HEK293 (cell line): ENCODE results near the gene XPR1.

Experiments used
- CTCF ChIA-PET: fragments of 350-600 bp; formaldehyde crosslinking; extraction: SDS; loops from one replicate; lab custom pipeline; 2021; ENCODE audit warnings: antibody characterized with exemption; lab: Yijun Ruan, JAX
- POLR2A ChIA-PET: fragments of 300-600 bp; formaldehyde crosslinking; extraction: SDS; loops from one replicate; lab custom pipeline; 2020; ENCODE audit warnings: antibody characterized with exemption, inconsistent platforms; lab: Yijun Ruan, JAX
- H3K27ac ChIP-seq: fragments of 200-500 bp; sonication (Bioruptor generic); 2 replicates; pipeline ENCODE4 v1.5.1; 2014; ENCODE audit warnings: low read depth, low read length, control low read depth, inconsistent platforms; ENCODE audit errors: extremely low read depth
- H3K36me3 ChIP-seq, 2 experiments: fragments of 200-500 bp in 1 of 2; sonication (Bioruptor generic) in 1 of 2; 1 replicate in 1 of 2; 2 replicates in 1 of 2; pipeline ENCODE4 v1.5.1; 2014 to 2017; ENCODE audit warnings: inconsistent platforms in 2 of 2, low read length in 2 of 2; ENCODE audit not compliant: control insufficient read depth in 2 of 2, insufficient read depth in 1 of 2
- H3K4me1 ChIP-seq: fragments of 200-500 bp; sonication (Bioruptor generic); 2 replicates; pipeline ENCODE4 v1.5.1; 2014; ENCODE audit warnings: mild to moderate bottlenecking, low read length, inconsistent platforms; ENCODE audit not compliant: control insufficient read depth, insufficient read depth
- H3K4me3 ChIP-seq: 2 replicates; pipeline ENCODE4 v1.5.1; 2011; ENCODE audit warnings: low read depth, mild to moderate bottlenecking, control low read depth, low read length, moderate library complexity
- H3K9me3 ChIP-seq: fragments of 200-500 bp; sonication (Bioruptor generic); 2 replicates; pipeline ENCODE4 v1.5.1; 2014; ENCODE audit warnings: low read depth, low read length, inconsistent platforms; ENCODE audit not compliant: control insufficient read depth, insufficient read depth
- FEZF1 ChIP-seq: fragments of 450-650 bp; formaldehyde crosslinking; IDR thresholded peaks from 2 replicates; pipeline ENCODE4 v1.5.1; 2016; ENCODE audit warnings: missing biosample characterization, missing genetic modification characterization
- GFI1B ChIP-seq: fragments of 450-650 bp; formaldehyde crosslinking; IDR thresholded peaks from 2 replicates; pipeline ENCODE4 v1.5.1; 2016; ENCODE audit warnings: missing biosample characterization, missing genetic modification characterization
- TCF7L2 ChIP-seq: IDR thresholded peaks from 2 replicates; pipeline ENCODE4 v1.6.1; 2011; ENCODE audit warnings: low read depth, mild to moderate bottlenecking, inconsistent platforms, low read length, moderate library complexity, borderline replicate concordance
- TRIM28 ChIP-seq: IDR thresholded peaks from 2 replicates; pipeline ENCODE4 v1.6.1; 2011; ENCODE audit warnings: low read length, control low read depth, borderline replicate concordance
- ZBTB1 ChIP-seq: fragments of 450-650 bp; formaldehyde crosslinking; IDR thresholded peaks from 2 replicates; pipeline ENCODE4 v1.5.1; 2016; ENCODE audit warnings: missing biosample characterization, missing genetic modification characterization
- ZNF155 ChIP-seq: fragments of 450-650 bp; formaldehyde crosslinking; IDR thresholded peaks from 2 replicates; pipeline ENCODE4 v1.5.1; 2016; ENCODE audit warnings: missing biosample characterization, missing genetic modification characterization
- ZNF184 ChIP-seq: fragments of 450-650 bp; IDR thresholded peaks from 2 replicates; pipeline ENCODE4 v1.5.1; 2018; ENCODE audit warnings: missing biosample characterization, mild to moderate bottlenecking, missing genetic modification characterization
- ZNF202 ChIP-seq: fragments of 450-650 bp; formaldehyde crosslinking; IDR thresholded peaks from 2 replicates; pipeline ENCODE4 v1.5.1; 2016; ENCODE audit warnings: missing biosample characterization, missing genetic modification characterization, borderline replicate concordance
- ZNF211 ChIP-seq: fragments of 450-650 bp; formaldehyde crosslinking; IDR thresholded peaks from 2 replicates; pipeline ENCODE4 v1.5.1; 2016; ENCODE audit warnings: low read depth, missing biosample characterization, missing genetic modification characterization
- ZNF302 ChIP-seq: fragments of 450-650 bp; formaldehyde crosslinking; IDR thresholded peaks from 2 replicates; pipeline ENCODE4 v1.5.1; 2016; ENCODE audit warnings: missing biosample characterization, missing genetic modification characterization, low read depth
- ZNF585B ChIP-seq: fragments of 450-650 bp; formaldehyde crosslinking; IDR thresholded peaks from 2 replicates; pipeline ENCODE4 v1.5.1; 2016; ENCODE audit warnings: missing biosample characterization, missing genetic modification characterization
- ZNF626 ChIP-seq: fragments of 450-650 bp; sonication (Bioruptor Pico); formaldehyde crosslinking; IDR thresholded peaks from 2 replicates; pipeline ENCODE4 v1.5.1; 2018; ENCODE audit warnings: missing biosample characterization, missing genetic modification characterization, inconsistent platforms
- ZNF664 ChIP-seq: fragments of 450-650 bp; formaldehyde crosslinking; IDR thresholded peaks from 2 replicates; pipeline ENCODE4 v1.5.1; 2016; ENCODE audit warnings: missing biosample characterization, missing genetic modification characterization
- ZNF670 ChIP-seq: fragments of 450-650 bp; formaldehyde crosslinking; IDR thresholded peaks from 2 replicates; pipeline ENCODE4 v1.5.1; 2016; ENCODE audit warnings: missing biosample characterization, missing genetic modification characterization, low read depth
- ZNF76 ChIP-seq: fragments of 450-650 bp; formaldehyde crosslinking; IDR thresholded peaks from 2 replicates; pipeline ENCODE4; 2016; ENCODE audit warnings: low read depth, missing biosample characterization, missing genetic modification characterization, borderline replicate concordance
- ZNF776 ChIP-seq: fragments of 450-650 bp; formaldehyde crosslinking; IDR thresholded peaks from 2 replicates; pipeline ENCODE4 v1.5.0; 2017; ENCODE audit warnings: missing biosample characterization, missing genetic modification characterization, borderline replicate concordance
- ZSCAN23 ChIP-seq: fragments of 450-650 bp; formaldehyde crosslinking; IDR thresholded peaks from 2 replicates; pipeline ENCODE4 v1.5.1; 2016; ENCODE audit warnings: missing biosample characterization, missing genetic modification characterization
- TF ChIP-seq, protein P1 (sequence below): fragments of 450-650 bp; formaldehyde crosslinking; IDR thresholded peaks from 2 replicates; pipeline ENCODE4 v1.5.1; 2016; ENCODE audit warnings: missing biosample characterization, missing genetic modification characterization, low read depth
- TF ChIP-seq, protein P2 (sequence below): fragments of 450-650 bp; formaldehyde crosslinking; IDR thresholded peaks from 2 replicates; pipeline ENCODE4 v1.5.1; 2017; ENCODE audit warnings: missing biosample characterization, missing genetic modification characterization
- TF ChIP-seq, protein P3 (sequence below): fragments of 450-650 bp; formaldehyde crosslinking; IDR thresholded peaks from 2 replicates; pipeline ENCODE4 v1.5.1; 2016; ENCODE audit warnings: missing biosample characterization, missing genetic modification characterization
- TF ChIP-seq, protein P4 (sequence below): fragments of 450-650 bp; formaldehyde crosslinking; IDR thresholded peaks from 2 replicates; pipeline ENCODE4 v1.5.1; 2016; ENCODE audit warnings: missing biosample characterization, missing genetic modification characterization
- TF ChIP-seq, protein P5 (sequence below): fragments of 450-650 bp; formaldehyde crosslinking; IDR thresholded peaks from 2 replicates; pipeline ENCODE4 v1.5.1; 2017; ENCODE audit warnings: missing biosample characterization, missing genetic modification characterization
- TF ChIP-seq, protein P6 (sequence below): fragments of 450-650 bp; formaldehyde crosslinking; IDR thresholded peaks from 2 replicates; pipeline ENCODE4 v1.5.1; 2016; ENCODE audit warnings: missing biosample characterization, missing genetic modification characterization
- TF ChIP-seq, protein P7 (sequence below): fragments of 450-650 bp; formaldehyde crosslinking; IDR thresholded peaks from 2 replicates; pipeline ENCODE4 v1.5.1; 2016; ENCODE audit warnings: missing biosample characterization, missing genetic modification characterization

Gene XPR1

DNA sequence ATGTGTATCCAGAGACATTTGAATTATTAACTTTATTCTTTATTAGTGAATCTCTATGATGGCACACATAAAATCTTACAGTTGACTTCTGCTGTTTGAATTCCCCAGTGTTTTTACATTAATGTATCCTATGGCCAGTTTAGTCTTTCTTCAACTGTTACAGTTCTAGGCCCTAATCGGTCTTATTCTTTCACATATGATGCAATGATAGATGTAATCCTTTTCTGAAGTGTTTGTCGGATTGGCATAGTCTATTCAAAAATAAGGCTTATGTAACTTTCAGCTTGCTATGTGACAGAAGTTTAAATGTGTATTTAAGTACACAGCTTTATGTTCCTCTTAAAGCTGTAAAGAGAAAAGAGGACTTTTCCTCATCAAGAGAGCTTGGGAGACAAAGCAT is 254.5 kb downstream of the XPR1 start:
- H3K27ac ChIP-seq, result no peak overlapping the region
- POLR2A ChIA-PET, result no interaction called here
- no peaks in the 10 kb centered on the region for H3K9me3 ChIP-seq
- CTCF ChIA-PET, result interaction anchor here (0.9 kb wide), 1 partner anchor 304 kb away, joined by 3 read pairs; no protein-coding TSS in a partner anchor
- peaks cover 5% of the 10 kb centered on the region; the same call in 1 of the 2 replicates for H3K4me1 ChIP-seq
- H3K4me3 ChIP-seq, result no peak overlapping the region
- TF ChIP-seq ZNF76 (tag by site-specific recombination), result no peak
- TF ChIP-seq, protein P1, sequence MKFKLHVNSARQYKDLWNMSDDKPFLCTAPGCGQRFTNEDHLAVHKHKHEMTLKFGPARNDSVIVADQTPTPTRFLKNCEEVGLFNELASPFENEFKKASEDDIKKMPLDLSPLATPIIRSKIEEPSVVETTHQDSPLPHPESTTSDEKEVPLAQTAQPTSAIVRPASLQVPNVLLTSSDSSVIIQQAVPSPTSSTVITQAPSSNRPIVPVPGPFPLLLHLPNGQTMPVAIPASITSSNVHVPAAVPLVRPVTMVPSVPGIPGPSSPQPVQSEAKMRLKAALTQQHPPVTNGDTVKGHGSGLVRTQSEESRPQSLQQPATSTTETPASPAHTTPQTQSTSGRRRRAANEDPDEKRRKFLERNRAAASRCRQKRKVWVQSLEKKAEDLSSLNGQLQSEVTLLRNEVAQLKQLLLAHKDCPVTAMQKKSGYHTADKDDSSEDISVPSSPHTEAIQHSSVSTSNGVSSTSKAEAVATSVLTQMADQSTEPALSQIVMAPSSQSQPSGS, result no peak
- TF ChIP-seq ZNF184 (tag by site-specific recombination), result no peak
- TF ChIP-seq ZNF202 (tag by site-specific recombination), result no peak
- TF ChIP-seq, protein P2, sequence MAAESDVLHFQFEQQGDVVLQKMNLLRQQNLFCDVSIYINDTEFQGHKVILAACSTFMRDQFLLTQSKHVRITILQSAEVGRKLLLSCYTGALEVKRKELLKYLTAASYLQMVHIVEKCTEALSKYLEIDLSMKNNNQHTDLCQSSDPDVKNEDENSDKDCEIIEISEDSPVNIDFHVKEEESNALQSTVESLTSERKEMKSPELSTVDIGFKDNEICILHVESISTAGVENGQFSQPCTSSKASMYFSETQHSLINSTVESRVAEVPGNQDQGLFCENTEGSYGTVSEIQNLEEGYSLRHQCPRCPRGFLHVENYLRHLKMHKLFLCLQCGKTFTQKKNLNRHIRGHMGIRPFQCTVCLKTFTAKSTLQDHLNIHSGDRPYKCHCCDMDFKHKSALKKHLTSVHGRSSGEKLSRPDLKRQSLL (tag by site-specific recombination), result no peak
- no peak for TF ChIP-seq ZNF664 (tag by site-specific recombination)
- no peak for TF ChIP-seq ZNF585B (tag by site-specific recombination)
- TF ChIP-seq, all 188 proteins: peak for 0
- H3K36me3 ChIP-seq, result no peaks in the 10 kb centered on the region

DNA sequence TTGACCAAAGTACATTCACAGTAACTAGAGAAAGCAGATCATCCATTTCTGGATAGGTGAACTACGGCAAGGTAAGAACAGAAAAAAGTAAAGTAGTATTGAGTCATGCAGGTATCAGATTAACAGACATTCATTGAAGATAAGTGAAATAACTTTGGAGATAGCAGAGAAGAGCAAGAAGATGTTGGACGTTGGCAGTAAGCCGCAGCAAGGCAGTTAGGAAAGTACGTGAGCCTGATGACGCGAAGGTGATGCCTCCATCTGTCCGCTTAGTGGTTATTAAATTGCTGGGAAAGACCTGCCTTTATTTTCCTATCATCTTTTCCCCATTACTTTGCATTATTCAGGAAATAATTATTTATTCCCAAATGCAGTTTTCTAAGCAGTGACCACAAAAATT is 256.0 kb downstream of the XPR1 start:
- ChIA-PET CTCF (interaction anchor here (0.6 to 1.4 kb wide), 2 partner anchors 9 to 244 kb away, joined by 3 to 4 read pairs; no protein-coding TSS in a partner anchor), POLR2A (no interaction called here)
- TF ChIP-seq ZNF211 (tag by site-specific recombination), result no peak
- TF ChIP-seq ZBTB1 (tag by site-specific recombination), result no peak
- TF ChIP-seq TRIM28, result no peak
- no peak for TF ChIP-seq FEZF1 (tag by site-specific recombination)
- TF ChIP-seq, protein P3, sequence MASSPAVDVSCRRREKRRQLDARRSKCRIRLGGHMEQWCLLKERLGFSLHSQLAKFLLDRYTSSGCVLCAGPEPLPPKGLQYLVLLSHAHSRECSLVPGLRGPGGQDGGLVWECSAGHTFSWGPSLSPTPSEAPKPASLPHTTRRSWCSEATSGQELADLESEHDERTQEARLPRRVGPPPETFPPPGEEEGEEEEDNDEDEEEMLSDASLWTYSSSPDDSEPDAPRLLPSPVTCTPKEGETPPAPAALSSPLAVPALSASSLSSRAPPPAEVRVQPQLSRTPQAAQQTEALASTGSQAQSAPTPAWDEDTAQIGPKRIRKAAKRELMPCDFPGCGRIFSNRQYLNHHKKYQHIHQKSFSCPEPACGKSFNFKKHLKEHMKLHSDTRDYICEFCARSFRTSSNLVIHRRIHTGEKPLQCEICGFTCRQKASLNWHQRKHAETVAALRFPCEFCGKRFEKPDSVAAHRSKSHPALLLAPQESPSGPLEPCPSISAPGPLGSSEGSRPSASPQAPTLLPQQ (tag by site-specific recombination), result no peak
- TF ChIP-seq, protein P4, sequence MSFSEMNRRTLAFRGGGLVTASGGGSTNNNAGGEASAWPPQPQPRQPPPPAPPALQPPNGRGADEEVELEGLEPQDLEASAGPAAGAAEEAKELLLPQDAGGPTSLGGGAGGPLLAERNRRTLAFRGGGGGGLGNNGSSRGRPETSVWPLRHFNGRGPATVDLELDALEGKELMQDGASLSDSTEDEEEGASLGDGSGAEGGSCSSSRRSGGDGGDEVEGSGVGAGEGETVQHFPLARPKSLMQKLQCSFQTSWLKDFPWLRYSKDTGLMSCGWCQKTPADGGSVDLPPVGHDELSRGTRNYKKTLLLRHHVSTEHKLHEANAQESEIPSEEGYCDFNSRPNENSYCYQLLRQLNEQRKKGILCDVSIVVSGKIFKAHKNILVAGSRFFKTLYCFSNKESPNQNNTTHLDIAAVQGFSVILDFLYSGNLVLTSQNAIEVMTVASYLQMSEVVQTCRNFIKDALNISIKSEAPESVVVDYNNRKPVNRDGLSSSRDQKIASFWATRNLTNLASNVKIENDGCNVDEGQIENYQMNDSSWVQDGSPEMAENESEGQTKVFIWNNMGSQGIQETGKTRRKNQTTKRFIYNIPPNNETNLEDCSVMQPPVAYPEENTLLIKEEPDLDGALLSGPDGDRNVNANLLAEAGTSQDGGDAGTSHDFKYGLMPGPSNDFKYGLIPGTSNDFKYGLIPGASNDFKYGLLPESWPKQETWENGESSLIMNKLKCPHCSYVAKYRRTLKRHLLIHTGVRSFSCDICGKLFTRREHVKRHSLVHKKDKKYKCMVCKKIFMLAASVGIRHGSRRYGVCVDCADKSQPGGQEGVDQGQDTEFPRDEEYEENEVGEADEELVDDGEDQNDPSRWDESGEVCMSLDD (tag by site-specific recombination), result no peak
- no peak for TF ChIP-seq GFI1B (tag by site-specific recombination)
- TF ChIP-seq ZNF626, result no peak
- TF ChIP-seq, protein P5, sequence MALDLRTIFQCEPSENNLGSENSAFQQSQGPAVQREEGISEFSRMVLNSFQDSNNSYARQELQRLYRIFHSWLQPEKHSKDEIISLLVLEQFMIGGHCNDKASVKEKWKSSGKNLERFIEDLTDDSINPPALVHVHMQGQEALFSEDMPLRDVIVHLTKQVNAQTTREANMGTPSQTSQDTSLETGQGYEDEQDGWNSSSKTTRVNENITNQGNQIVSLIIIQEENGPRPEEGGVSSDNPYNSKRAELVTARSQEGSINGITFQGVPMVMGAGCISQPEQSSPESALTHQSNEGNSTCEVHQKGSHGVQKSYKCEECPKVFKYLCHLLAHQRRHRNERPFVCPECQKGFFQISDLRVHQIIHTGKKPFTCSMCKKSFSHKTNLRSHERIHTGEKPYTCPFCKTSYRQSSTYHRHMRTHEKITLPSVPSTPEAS (tag by site-specific recombination), result no peak
- no peak for TF ChIP-seq ZNF670 (tag by site-specific recombination)
- TF ChIP-seq ZSCAN23 (tag by site-specific recombination), result no peak
- TF ChIP-seq ZNF302 (tag by site-specific recombination), result no peak
- no peak for TF ChIP-seq ZNF155 (tag by site-specific recombination)
- TF ChIP-seq, protein P6, sequence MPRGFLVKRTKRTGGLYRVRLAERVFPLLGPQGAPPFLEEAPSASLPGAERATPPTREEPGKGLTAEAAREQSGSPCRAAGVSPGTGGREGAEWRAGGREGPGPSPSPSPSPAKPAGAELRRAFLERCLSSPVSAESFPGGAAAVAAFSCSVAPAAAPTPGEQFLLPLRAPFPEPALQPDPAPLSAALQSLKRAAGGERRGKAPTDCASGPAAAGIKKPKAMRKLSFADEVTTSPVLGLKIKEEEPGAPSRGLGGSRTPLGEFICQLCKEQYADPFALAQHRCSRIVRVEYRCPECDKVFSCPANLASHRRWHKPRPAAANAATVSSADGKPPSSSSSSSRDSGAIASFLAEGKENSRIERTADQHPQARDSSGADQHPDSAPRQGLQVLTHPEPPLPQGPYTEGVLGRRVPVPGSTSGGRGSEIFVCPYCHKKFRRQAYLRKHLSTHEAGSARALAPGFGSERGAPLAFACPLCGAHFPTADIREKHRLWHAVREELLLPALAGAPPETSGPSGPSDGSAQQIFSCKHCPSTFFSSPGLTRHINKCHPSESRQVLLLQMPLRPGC (tag by site-specific recombination), result no peak
- no peak for TF ChIP-seq TCF7L2
- TF ChIP-seq, protein P7, sequence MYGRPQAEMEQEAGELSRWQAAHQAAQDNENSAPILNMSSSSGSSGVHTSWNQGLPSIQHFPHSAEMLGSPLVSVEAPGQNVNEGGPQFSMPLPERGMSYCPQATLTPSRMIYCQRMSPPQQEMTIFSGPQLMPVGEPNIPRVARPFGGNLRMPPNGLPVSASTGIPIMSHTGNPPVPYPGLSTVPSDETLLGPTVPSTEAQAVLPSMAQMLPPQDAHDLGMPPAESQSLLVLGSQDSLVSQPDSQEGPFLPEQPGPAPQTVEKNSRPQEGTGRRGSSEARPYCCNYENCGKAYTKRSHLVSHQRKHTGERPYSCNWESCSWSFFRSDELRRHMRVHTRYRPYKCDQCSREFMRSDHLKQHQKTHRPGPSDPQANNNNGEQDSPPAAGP (tag by site-specific recombination), result no peak
- TF ChIP-seq ZNF776 (tag by site-specific recombination), result no peak
- no peak overlapping the region for H3K4me3 ChIP-seq
- 0 out of 2 replicates have a peak, but pooled peaks cover under 1% of the 10 kb centered on the region for H3K4me1 ChIP-seq
- no peak overlapping the region for H3K27ac ChIP-seq
- H3K9me3 ChIP-seq, result no peaks in the 10 kb centered on the region
- H3K36me3 ChIP-seq, result no peaks in the 10 kb centered on the region
